IMR-90 (cell line): Measurements from ENCODE around the gene IL1RAPL1. TPM values are rescaled to one million over a fixed set of nuclear protein-coding genes. Genes with fewer than 3 reads are reported as not detected.

Source experiments
- ATAC-seq: fragments of 200-7000 bp; cut with Tn5 transposase; 2 replicates; pipeline ENCODE4 v1.9.1; 2020; ENCODE audit warnings: low read depth, mild to moderate bottlenecking, moderate library complexity
- BruUV-seq: library from RNA; stranded (reverse); fragments of 400-500 nt; replicated peaks from 2 replicates; lab custom pipeline; 2021; lab: Mats Ljungman, UMichigan
- CTCF ChIA-PET: fragments of 300-600 bp; formaldehyde crosslinking; extraction: SDS; loops from one replicate; lab custom pipeline; 2021; ENCODE audit warnings: antibody characterized with exemption; lab: Yijun Ruan, JAX
- POLR2A ChIA-PET: fragments of 300-600 bp; sonication (Branson Sonifier 250); formaldehyde crosslinking; loops from one replicate; lab custom pipeline; 2022; ENCODE audit warnings: antibody characterized with exemption; ENCODE audit not compliant: unreplicated experiment; lab: Charles Lee
- DNase-seq: peaks from one replicate; pipeline ENCODE4 v3.0.0; 2013
- H2AFZ ChIP-seq: replicated peaks from 2 replicates; pipeline ENCODE3; 2013; ENCODE audit warnings: low read length, mild to moderate bottlenecking; ENCODE audit not compliant: poor library complexity
- H2AK5ac ChIP-seq: 2 replicates; pipeline ENCODE4 v1.6.1; 2013; ENCODE audit warnings: low read depth, low read length, inconsistent platforms
- H2AK9ac ChIP-seq: replicated peaks from 2 replicates; pipeline ENCODE3; 2013; ENCODE audit warnings: mild to moderate bottlenecking, low read depth, low read length, moderate library complexity; ENCODE audit not compliant: poor library complexity
- H2BK120ac ChIP-seq: 2 replicates; pipeline ENCODE4 v1.6.1; 2013; ENCODE audit warnings: low read depth, low read length, inconsistent platforms
- H2BK15ac ChIP-seq: 3 replicates; pipeline ENCODE4 v1.6.1; 2013; ENCODE audit warnings: low read depth, low read length, inconsistent platforms
- H2BK20ac ChIP-seq: 2 replicates; pipeline ENCODE4 v1.6.1; 2013; ENCODE audit warnings: low read depth, mild to moderate bottlenecking, inconsistent platforms, low read length, moderate library complexity
- H2BK5ac ChIP-seq: 2 replicates; pipeline ENCODE4 v1.6.1; 2013; ENCODE audit warnings: mild to moderate bottlenecking, low read depth, low read length, inconsistent platforms; ENCODE audit not compliant: poor library complexity, severe bottlenecking
- H3K14ac ChIP-seq: replicated peaks from 2 replicates; pipeline ENCODE4 v1.6.1; 2013; ENCODE audit warnings: low read depth, low read length, inconsistent platforms
- H3K18ac ChIP-seq: 2 replicates; pipeline ENCODE4 v1.6.1; 2013; ENCODE audit warnings: low read depth, low read length, control low read depth
- H3K23ac ChIP-seq: 2 replicates; pipeline ENCODE4 v1.6.1; 2013; ENCODE audit warnings: low read depth, low read length, inconsistent platforms
- H3K27ac ChIP-seq: 2 replicates; pipeline ENCODE4 v1.5.1; 2013; ENCODE audit warnings: mild to moderate bottlenecking, control low read depth, low read length; ENCODE audit not compliant: insufficient read depth
- H3K27me3 ChIP-seq: 2 replicates; pipeline ENCODE4 v1.6.1; 2013; ENCODE audit warnings: low read length; ENCODE audit not compliant: control insufficient read depth, insufficient read depth
- H3K36me3 ChIP-seq: 2 replicates; pipeline ENCODE4 v1.6.1; 2013; ENCODE audit warnings: low read length, mixed read lengths; ENCODE audit not compliant: control insufficient read depth, insufficient read depth
- H3K4ac ChIP-seq: 2 replicates; pipeline ENCODE4 v1.6.1; 2013; ENCODE audit warnings: low read depth, low read length, inconsistent platforms
- H3K4me1 ChIP-seq: 2 replicates; pipeline ENCODE4 v1.6.1; 2013; ENCODE audit warnings: low read length, mixed read lengths; ENCODE audit not compliant: control insufficient read depth, insufficient read depth
- H3K4me2 ChIP-seq: 2 replicates; pipeline ENCODE4 v1.6.1; 2013; ENCODE audit warnings: low read depth, mild to moderate bottlenecking, control low read depth, low read length, moderate library complexity
- H3K4me3 ChIP-seq: 2 replicates; pipeline ENCODE4 v1.5.1; 2013; ENCODE audit warnings: low read depth, mild to moderate bottlenecking, control low read depth, low read length, moderate library complexity; ENCODE audit not compliant: insufficient read depth
- H3K56ac ChIP-seq: 2 replicates; pipeline ENCODE4 v1.6.1; 2013; ENCODE audit warnings: low read length, inconsistent platforms; ENCODE audit not compliant: insufficient read depth; ENCODE audit errors: extremely low read depth
- H3K79me1 ChIP-seq, 2 experiments: 2 replicates each; pipeline ENCODE4 v1.6.1; 2013; ENCODE audit warnings: low read length in 2 of 2, inconsistent platforms in 1 of 2, low read depth in 1 of 2
- H3K9ac ChIP-seq: 2 replicates; pipeline ENCODE4 v1.6.1; 2013; ENCODE audit warnings: low read depth, low read length, control low read depth
- H3K9me1 ChIP-seq: 2 replicates; pipeline ENCODE4 v1.6.1; 2013; ENCODE audit warnings: low read length, inconsistent platforms; ENCODE audit not compliant: insufficient read depth
- H3K9me3 ChIP-seq: 2 replicates; pipeline ENCODE4 v1.6.1; 2013; ENCODE audit warnings: low read length; ENCODE audit not compliant: control insufficient read depth, insufficient read depth
- H4K20me1 ChIP-seq: 2 replicates; pipeline ENCODE4 v1.6.1; 2013; ENCODE audit warnings: low read length, inconsistent platforms; ENCODE audit not compliant: insufficient read depth
- H4K5ac ChIP-seq: 2 replicates; pipeline ENCODE4 v1.6.1; 2013; ENCODE audit warnings: mild to moderate bottlenecking, low read depth, low read length, control low read depth
- H4K8ac ChIP-seq, 2 experiments: 2 replicates each; pipeline ENCODE4 v1.6.1; 2013; ENCODE audit warnings: low read depth in 2 of 2, low read length in 2 of 2, control low read depth in 1 of 2, inconsistent platforms in 1 of 2
- H4K91ac ChIP-seq: 2 replicates; pipeline ENCODE4 v1.6.1; 2013; ENCODE audit warnings: low read depth, low read length, inconsistent platforms; ENCODE audit not compliant: insufficient read depth
- BHLHE40 ChIP-seq: fragments of 150-350 bp; IDR thresholded peaks from 2 replicates; pipeline ENCODE4 v1.6.1; 2016; ENCODE audit warnings: mild to moderate bottlenecking, low read depth, low read length
- CEBPB ChIP-seq: IDR thresholded peaks from 2 replicates; pipeline ENCODE4 v1.6.1; 2012; ENCODE audit warnings: low read depth, low read length, improper control_type of control experiment
- MAFK ChIP-seq: IDR thresholded peaks from 2 replicates; pipeline ENCODE4 v1.6.1; 2012; ENCODE audit warnings: low read depth, low read length, improper control_type of control experiment
- POLR2A ChIP-seq: IDR thresholded peaks from 2 replicates; pipeline ENCODE4 v1.6.1; 2012; ENCODE audit warnings: mild to moderate bottlenecking, low read depth, low read length
- RFX5 ChIP-seq: IDR thresholded peaks from 2 replicates; pipeline ENCODE4 v1.8.0; 2012; ENCODE audit warnings: low read depth, mild to moderate bottlenecking, low read length, moderate library complexity
- WGBS, 2 experiments: methylation state at CpG; one replicate each; pipeline versions ENCODE4 v1.1.5 to v1.1.7; 2013; ENCODE audit warnings: missing lambda C conversion rate in 2 of 2; ENCODE audit not compliant: insufficient read length in 1 of 2; ENCODE audit errors: extremely low coverage in 2 of 2; 5-methylcytosine and 5-hydroxymethylcytosine counted together
- dilution Hi-C: fragments of 300-500 bp; cut with HindIII; formaldehyde crosslinking; loops from one replicate; pipeline ENCODE4 v1.14.3; 2018; ENCODE audit warnings: low sequenced_read_pairs; ENCODE audit not compliant: unreplicated experiment
- in situ Hi-C: fragments of 300-500 bp; cut with MboI; formaldehyde crosslinking; loops from 3 replicates; pipeline ENCODE4 v1.14.3; 2019; ENCODE audit warnings: low sequenced_read_pairs, inconsistent platforms, mixed read lengths
- intact Hi-C: fragments of 100-400 bp; cut with micrococcal nuclease; formaldehyde crosslinking; loops from 2 replicates; pipeline ENCODE4 v1.10.0; 2022
- polyA plus RNA-seq, 3 experiments: library from polyadenylated mRNA; depleted of rRNA; stranded (reverse); fragments of >200 nt; gene quantifications; 2 replicates each; pipeline ENCODE4 v1.2.3, GENCODE V29; 2012; ENCODE audit warnings: low replicate concordance in 1 of 3
- total RNA-seq: library from RNA; depleted of rRNA; stranded (reverse); fragments of >200 nt; gene quantifications from 2 replicates; pipeline ENCODE4 v1.2.3, GENCODE V29; 2012
- TF ChIP-seq, protein P1 (sequence below): conservative IDR thresholded peaks from 2 replicates; pipeline ENCODE4 v1.5.1; 2012; ENCODE audit warnings: mild to moderate bottlenecking, low read depth, low read length, improper control_type of control experiment
- TF ChIP-seq, protein P2 (sequence below): fragments of 150-350 bp; IDR thresholded peaks from 2 replicates; pipeline ENCODE4 v1.6.1; 2017; ENCODE audit warnings: mild to moderate bottlenecking, antibody characterized with exemption, low read length, low read depth

Gene IL1RAPL1
- total and polyA plus RNA-seq, 2 of the 4 experiments (the other 2 are of a cell fraction), result 1.5 to 9.0 TPM

DNA sequence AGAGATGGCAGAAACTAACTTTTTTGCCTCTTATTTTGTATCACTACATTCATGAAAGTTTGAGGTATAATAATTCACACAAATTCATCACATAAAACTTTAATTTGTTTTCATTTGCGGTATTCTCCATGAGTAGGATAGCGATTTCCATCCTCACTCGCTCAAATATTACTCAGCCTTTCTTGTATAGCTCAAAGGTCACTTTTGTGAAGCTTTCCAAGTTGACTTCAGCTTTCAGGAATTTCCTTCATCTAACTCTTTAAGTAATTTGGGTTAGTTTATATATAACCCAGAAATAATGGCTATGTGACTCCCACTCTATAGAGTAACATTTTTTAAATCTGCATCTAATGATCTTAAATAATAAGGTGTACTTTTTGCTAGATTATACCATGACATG lies 314.4 kb downstream of the IL1RAPL1 start:
- CTCF ChIA-PET, result no interaction called here
- H3K23ac ChIP-seq, result no peak overlapping the region
- H2BK15ac ChIP-seq, result no peak overlapping the region
- peak overlapping the region; percentile 54; the same call in 1 of the 2 replicates for H3K4me2 ChIP-seq
- peak; percentile 82 for DNase-seq
- no TSS peak for BruUV-seq
- no peak overlapping the region for H4K8ac ChIP-seq
- no peak overlapping the region for H2AK5ac ChIP-seq
- in situ Hi-C loops (no loop called here), intact Hi-C loops (loop anchor here (10.0 kb wide), 1 partner anchor 317 kb away; the partner anchor contains the start of gene IL1RAPL1), dilution Hi-C loops (no loop called here)
- no peak overlapping the region for H3K27ac ChIP-seq
- H3K14ac ChIP-seq, result no peak overlapping the region
- H3K27me3 ChIP-seq, result no peaks in the 10 kb centered on the region
- H3K4me3 ChIP-seq, result no peak overlapping the region
- no CpG with 5 or more reads among the region's 3 CpGs for WGBS, 2 experiments
- H4K20me1 ChIP-seq, result no peaks in the 10 kb centered on the region
- no peak overlapping the region for H3K56ac ChIP-seq
- no peak overlapping the region for H2BK5ac ChIP-seq
- H3K4me1 ChIP-seq, result peaks cover 3% of the 10 kb centered on the region
- ATAC-seq, result peak; percentile 80
- no peak overlapping the region for H4K91ac ChIP-seq
- no peak overlapping the region for H2AK9ac ChIP-seq
- H2AFZ ChIP-seq, result no peak overlapping the region
- H3K4ac ChIP-seq, result no peak overlapping the region
- 0 out of 2 replicates have a peak overlapping the region, but pooled peaks have one; percentile 19 for H2BK120ac ChIP-seq
- no peak overlapping the region for H3K18ac ChIP-seq
- TF ChIP-seq RFX5, result no peak
- TF ChIP-seq, protein P1, sequence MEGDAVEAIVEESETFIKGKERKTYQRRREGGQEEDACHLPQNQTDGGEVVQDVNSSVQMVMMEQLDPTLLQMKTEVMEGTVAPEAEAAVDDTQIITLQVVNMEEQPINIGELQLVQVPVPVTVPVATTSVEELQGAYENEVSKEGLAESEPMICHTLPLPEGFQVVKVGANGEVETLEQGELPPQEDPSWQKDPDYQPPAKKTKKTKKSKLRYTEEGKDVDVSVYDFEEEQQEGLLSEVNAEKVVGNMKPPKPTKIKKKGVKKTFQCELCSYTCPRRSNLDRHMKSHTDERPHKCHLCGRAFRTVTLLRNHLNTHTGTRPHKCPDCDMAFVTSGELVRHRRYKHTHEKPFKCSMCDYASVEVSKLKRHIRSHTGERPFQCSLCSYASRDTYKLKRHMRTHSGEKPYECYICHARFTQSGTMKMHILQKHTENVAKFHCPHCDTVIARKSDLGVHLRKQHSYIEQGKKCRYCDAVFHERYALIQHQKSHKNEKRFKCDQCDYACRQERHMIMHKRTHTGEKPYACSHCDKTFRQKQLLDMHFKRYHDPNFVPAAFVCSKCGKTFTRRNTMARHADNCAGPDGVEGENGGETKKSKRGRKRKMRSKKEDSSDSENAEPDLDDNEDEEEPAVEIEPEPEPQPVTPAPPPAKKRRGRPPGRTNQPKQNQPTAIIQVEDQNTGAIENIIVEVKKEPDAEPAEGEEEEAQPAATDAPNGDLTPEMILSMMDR, result no peak
- TF ChIP-seq BHLHE40, result no peak
- TF ChIP-seq MAFK, result no peak
- no peak for TF ChIP-seq CEBPB
- TF ChIP-seq, protein P2, sequence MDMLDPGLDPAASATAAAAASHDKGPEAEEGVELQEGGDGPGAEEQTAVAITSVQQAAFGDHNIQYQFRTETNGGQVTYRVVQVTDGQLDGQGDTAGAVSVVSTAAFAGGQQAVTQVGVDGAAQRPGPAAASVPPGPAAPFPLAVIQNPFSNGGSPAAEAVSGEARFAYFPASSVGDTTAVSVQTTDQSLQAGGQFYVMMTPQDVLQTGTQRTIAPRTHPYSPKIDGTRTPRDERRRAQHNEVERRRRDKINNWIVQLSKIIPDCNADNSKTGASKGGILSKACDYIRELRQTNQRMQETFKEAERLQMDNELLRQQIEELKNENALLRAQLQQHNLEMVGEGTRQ, result no peak
- no peak for TF ChIP-seq POLR2A
- H3K79me1 ChIP-seq, result no peaks in the 10 kb centered on the region
- H3K9me1 ChIP-seq, result no peaks in the 10 kb centered on the region
- POLR2A ChIA-PET, result no interaction called here
- H3K36me3 ChIP-seq, result no peaks in the 10 kb centered on the region
- no peak overlapping the region for H4K5ac ChIP-seq
- no peaks in the 10 kb centered on the region for H3K9me3 ChIP-seq
- H3K9ac ChIP-seq, result no peak overlapping the region
- 0 out of 2 replicates have a peak overlapping the region, but pooled peaks have one; percentile 49 for H2BK20ac ChIP-seq
